Loucy (cell line): ENCODE results near the gene LPP.

Experiments used
- EZH2phosphoT487 ChIP-seq: fragments of 200-600 bp; IDR thresholded peaks from 2 replicates; pipeline ENCODE4 v1.6.1; 2018; ENCODE audit warnings: antibody characterized with exemption, mild to moderate bottlenecking, moderate library complexity, borderline replicate concordance
- TF ChIP-seq, protein P1 (sequence below): fragments of 200-600 bp; sonication (generic); conservative IDR thresholded peaks from 2 replicates; pipeline ENCODE4 v1.5.1; 2014; ENCODE audit warnings: mild to moderate bottlenecking, antibody characterized with exemption, low read length

DNA sequence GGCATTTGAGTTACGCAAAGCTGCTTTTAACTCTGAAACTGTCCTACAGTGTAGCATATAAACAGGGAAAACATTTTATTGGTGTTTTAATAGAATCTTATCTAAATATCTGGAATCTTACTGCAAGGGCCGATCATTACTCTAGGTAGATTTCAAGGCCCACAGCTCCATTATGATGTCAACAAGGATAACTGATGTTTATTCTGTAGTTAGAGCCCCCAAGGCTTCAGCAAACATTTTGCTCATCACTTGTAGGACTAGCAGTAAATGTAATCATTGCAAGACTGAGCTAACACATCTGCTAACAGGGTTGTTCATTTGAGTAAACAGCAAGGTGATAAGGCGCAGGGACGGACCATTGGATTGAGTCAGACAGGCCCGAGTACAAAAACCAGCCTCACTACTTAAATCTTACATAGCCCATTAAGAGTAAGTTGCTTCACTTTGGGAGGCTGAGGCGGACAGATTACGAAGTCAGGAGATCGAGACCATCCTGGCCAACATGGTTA, 685.3 kb downstream of the LPP start:
- TF ChIP-seq, protein P1, sequence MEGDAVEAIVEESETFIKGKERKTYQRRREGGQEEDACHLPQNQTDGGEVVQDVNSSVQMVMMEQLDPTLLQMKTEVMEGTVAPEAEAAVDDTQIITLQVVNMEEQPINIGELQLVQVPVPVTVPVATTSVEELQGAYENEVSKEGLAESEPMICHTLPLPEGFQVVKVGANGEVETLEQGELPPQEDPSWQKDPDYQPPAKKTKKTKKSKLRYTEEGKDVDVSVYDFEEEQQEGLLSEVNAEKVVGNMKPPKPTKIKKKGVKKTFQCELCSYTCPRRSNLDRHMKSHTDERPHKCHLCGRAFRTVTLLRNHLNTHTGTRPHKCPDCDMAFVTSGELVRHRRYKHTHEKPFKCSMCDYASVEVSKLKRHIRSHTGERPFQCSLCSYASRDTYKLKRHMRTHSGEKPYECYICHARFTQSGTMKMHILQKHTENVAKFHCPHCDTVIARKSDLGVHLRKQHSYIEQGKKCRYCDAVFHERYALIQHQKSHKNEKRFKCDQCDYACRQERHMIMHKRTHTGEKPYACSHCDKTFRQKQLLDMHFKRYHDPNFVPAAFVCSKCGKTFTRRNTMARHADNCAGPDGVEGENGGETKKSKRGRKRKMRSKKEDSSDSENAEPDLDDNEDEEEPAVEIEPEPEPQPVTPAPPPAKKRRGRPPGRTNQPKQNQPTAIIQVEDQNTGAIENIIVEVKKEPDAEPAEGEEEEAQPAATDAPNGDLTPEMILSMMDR, result no peak
- no peak for TF ChIP-seq EZH2phosphoT487
